Loucy (cell line): Measurements from ENCODE around the gene FAM83C.

Experiments
- CTCF ChIP-seq: fragments of 200-600 bp; sonication (generic); conservative IDR thresholded peaks from 2 replicates; pipeline ENCODE4 v1.5.1; 2014; ENCODE audit warnings: mild to moderate bottlenecking, antibody characterized with exemption, low read length
- EZH2phosphoT487 ChIP-seq: fragments of 200-600 bp; IDR thresholded peaks from 2 replicates; pipeline ENCODE4 v1.6.1; 2018; ENCODE audit warnings: antibody characterized with exemption, mild to moderate bottlenecking, moderate library complexity, borderline replicate concordance

DNA sequence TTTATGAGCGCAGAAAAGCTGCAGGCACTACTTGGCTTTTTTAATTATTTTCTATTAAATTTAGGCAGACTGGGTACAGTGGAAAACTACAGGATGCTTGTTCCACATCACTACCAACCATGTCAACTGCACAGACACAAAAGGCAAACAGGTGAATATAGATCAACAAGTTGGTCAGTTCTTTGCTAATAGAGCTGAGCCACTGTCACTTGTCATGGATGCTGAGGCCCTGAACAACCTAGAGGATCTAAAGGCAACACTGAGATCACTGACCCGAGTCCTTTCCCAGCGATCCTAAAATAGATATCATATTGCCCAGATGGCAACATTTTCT is 34.5 kb upstream of the FAM83C start:
- TF ChIP-seq CTCF (no peak), EZH2phosphoT487 (no peak)
